Skin epidermis (tissue), 12 donors: ENCODE measurements around the gene PLAC8L1.

Experiments used
- H3K27ac ChIP-seq, 21 experiments: fragments of 200-600 bp; sonication (generic) in 11 of 21; one replicate each; pipeline ENCODE4 v1.5.0; 2020; ENCODE audit warnings: mild to moderate bottlenecking in 3 of 21, inconsistent platforms in 2 of 21, moderate library complexity in 2 of 21
- H3K4me3 ChIP-seq, 7 experiments: fragments of 200-600 bp; sonication (generic) in 2 of 7; one replicate each; pipeline ENCODE4 v1.5.0; 2020; ENCODE audit warnings: inconsistent platforms in 2 of 7, mild to moderate bottlenecking in 2 of 7, moderate library complexity in 1 of 7

Gene PLAC8L1

DNA sequence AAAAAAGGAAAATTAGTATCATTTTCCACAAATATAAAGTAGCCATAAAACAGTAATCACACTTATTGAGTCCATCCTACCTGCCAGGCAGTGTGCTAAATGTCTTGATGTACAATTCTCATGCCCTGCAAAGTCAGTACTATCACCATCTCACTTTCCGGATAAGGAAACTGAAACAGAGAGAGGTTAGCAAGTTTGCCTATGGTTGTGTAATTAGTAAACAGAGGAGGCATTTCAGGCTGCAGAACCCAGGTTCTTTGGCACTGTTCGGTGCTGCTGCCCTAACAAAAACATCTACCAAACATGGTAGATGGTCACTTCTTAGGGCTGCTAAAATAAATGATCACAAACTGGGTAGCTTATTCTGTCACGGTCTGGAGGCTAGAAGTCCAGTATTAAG is 22.6 kb downstream of the PLAC8L1 start:
- Histone ChIP-seq H3K27ac (no peak overlapping the region), H3K4me3 (no peak overlapping the region)

DNA sequence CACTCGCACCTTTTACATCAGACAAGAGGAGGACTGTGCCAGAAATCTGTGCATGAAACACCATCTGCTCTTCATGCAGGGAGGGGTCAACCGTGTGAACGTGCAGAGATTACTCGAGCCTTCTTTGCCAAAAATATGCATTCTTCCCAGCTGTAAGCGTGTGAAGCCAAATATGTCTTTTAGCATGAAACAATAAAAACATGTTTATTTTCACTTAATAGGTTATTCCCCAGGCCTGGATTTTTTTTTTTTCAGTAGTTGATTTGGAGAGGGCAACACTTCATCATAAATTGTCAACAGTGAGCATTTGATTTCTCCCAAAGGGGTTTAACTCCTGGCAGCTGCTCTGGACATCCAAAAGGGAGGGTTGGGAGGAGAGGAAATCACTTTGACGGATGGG is 23.8 kb downstream of the PLAC8L1 start:
- Histone ChIP-seq H3K4me3 (no peak overlapping the region), H3K27ac (no peak overlapping the region)

DNA sequence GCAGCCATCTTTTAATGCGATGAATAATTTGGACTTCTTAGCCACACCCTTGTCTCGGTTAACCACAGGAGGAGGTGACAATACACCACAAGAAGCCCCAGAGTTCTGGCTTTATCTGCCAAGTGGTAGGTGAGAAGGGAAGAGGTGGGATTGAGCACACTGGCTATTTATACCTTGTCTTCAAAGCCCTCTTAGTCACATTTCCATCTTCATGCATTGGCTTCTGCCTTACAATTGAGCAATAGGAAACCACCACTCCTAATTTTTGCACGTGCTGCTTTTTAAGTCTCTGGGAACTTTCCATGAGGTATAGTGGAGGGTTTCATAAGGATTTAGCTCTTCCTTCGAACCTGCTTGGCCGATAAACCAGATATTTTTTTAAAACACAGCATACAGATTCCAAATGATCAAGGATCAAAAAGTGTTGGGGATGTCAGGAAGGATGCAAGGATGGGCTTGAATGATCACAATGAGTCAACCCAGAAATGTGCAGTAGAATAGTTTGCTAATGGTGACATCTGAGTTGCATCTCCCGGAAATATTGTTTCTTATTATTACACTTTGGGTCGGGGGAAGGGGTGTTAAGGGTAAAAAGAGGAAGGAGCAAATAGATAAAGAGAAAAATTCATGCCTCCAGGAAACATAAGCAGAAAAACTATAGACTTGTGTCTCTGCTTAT is 25.5 kb downstream of the PLAC8L1 start:
- Histone ChIP-seq H3K4me3 (no peak overlapping the region), H3K27ac (no peak overlapping the region)

DNA sequence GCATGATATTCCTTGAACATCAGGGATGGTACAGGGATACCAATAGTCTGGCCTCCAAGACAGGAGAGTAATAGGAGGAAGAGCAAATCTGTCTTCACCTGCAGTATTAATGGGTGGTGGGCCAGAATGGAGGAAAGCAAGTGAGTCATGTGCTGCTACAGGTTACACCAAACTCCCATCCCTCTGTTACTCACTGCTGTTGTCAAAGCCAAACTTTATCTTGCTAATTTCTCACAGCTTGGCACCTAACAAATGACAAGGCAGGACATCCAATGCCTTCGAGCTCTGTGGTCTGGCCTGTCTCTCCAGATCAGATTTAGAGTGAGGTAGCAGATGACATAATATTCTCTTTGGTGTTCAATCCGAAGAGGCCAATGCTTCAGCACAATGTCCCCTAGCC is 26.8 kb downstream of the PLAC8L1 start:
- Histone ChIP-seq H3K4me3 (no peak overlapping the region), H3K27ac (no peak overlapping the region)

DNA sequence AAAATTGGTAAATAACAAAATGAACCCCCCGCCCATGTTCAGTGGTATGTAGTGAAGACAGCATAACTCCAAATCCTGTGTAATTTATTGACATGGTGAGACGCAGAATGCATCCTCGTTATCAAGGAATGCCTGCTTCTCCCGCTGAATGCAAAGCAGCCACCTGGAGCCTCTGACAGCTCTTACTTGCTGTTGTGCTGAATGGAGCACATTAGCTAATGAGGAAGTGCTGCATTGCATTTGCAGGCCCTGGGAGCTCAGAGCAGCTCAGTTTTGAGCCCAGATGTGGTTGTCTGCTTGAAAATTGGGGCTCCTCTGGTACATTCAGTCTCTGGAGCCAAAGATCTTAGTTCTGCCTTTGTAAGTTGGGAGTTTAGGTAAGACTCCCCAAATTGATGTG is 28.9 kb downstream of the PLAC8L1 start:
- Histone ChIP-seq H3K27ac (no peak overlapping the region), H3K4me3 (no peak overlapping the region)

DNA sequence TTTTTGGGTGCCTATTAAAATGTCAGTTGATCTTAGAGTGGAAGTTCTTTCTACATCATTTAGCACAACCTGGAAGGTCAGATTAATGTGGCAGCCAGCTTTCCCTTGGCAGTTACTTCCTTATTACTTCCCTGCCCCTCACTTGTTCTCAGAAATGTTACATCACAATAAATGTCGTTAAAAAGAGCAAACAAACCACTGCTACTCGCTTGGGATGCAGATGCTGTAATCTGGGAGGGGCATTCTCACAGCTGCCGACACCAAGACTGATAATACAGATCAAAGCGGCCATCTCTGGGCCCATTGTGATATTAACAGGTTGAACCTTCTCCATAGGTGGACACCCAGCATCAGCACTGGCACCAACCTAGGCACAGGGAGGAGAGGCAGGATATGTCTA is 29.3 kb downstream of the PLAC8L1 start:
- H3K27ac ChIP-seq, result no peak overlapping the region
- no peak overlapping the region for H3K4me3 ChIP-seq

DNA sequence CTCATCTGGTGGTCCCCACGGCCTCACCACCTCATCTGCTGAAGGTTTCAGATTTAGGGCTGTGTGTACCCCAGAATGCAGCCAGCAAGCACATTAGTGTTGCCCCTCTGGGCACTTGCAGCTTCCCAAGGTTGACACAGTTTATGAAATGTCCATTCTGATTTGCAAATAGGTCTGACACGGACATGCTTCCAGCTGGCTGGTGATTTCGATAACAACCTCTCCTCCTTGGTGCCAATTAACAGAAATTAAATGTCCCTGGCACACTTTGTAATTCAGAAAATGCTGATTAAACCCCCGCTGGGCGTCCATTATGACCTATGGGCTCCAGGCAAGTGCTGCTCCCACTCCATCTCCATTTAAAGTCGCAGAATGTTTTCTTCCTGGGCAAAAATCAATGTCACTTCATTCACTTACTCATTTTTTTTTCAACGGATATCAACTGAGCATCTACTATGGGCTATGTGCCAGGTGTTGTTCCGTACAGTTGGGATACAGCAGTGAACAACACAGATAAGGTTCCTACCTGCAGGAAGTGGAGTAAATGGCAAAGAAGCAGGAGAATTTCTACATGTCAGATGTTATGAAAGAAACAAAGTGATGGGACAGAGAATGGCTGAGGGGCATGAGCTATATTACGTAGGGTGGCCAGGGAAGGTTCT is 32.0 kb downstream of the PLAC8L1 start:
- Histone ChIP-seq H3K27ac (no peak overlapping the region), H3K4me3 (no peak overlapping the region)

DNA sequence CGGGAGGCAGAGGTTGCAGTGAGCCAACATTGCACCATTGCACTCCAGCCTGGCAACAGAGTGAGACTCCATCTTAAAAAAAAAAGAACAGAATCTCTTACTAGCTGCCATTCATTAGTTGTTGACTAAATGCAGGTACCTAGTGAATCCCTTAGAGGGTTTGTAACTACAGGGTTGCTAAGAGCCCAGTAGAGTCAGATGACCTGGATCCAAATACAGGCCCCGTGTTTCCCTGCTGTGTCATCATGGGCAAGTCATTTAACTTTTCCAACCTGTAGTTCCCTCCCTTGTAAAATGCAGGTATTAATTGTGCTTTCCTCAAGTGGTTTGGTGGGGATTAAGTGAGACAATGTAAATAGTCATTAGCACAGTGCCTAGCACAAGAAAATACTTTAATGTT is 32.8 kb downstream of the PLAC8L1 start:
- H3K27ac ChIP-seq, result no peak overlapping the region
- no peak overlapping the region for H3K4me3 ChIP-seq

DNA sequence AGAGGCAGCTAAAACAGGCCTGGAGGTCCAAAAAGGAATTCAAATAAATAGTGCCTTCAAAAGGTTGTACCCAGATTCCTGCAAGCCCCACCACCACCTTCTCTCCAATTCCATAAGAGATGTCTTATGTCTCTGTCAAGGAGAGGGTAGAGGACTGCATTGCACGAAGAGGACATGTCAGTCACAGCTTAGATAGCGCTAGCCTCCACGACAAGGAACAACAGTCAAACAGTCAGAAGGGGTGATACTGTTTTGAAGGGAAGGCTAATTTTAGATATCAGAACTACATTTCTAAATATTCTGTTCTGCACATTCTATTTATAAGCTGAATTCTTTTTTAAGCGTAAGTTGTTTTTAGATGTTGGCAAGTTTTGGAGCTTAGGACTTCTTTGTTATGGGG is 34.2 kb downstream of the PLAC8L1 start:
- no peak overlapping the region for H3K4me3 ChIP-seq
- H3K27ac ChIP-seq, result no peak overlapping the region

DNA sequence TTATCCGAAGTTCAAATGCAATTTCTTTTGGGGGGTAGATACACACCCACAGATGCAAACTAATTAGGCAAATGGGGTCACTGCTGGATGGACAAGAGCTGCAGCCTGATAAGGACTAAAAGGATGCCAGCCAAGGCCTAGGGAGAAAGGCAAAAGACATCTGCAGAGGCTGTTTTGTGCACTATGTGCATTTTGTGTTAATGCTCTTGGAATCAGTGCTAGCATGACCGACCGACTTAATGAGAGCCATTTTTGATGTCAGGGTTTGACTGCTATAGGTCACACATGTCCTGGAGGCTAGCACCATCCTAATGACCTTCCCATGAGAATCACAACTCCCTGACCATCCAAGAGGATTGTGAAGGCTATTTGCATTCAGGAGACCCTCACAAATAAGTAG is 34.6 kb downstream of the PLAC8L1 start:
- Histone ChIP-seq H3K27ac (no peak overlapping the region), H3K4me3 (no peak overlapping the region)

DNA sequence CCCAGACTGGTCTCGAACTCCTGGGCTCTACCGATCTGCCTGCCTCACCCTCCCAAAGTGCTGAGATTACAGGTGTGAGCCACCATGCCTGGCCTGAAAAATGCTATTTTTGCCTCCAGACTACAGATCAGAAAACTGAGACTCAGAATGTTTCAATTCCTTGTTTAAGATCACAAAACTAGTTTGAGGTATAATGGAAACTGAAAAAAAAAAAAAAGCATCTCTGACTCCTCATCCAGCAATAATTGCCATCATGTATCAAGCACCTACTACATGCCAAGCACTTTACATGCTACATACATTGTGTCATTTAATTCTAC is 35.6 kb downstream of the PLAC8L1 start:
- no peak overlapping the region for H3K27ac ChIP-seq

DNA sequence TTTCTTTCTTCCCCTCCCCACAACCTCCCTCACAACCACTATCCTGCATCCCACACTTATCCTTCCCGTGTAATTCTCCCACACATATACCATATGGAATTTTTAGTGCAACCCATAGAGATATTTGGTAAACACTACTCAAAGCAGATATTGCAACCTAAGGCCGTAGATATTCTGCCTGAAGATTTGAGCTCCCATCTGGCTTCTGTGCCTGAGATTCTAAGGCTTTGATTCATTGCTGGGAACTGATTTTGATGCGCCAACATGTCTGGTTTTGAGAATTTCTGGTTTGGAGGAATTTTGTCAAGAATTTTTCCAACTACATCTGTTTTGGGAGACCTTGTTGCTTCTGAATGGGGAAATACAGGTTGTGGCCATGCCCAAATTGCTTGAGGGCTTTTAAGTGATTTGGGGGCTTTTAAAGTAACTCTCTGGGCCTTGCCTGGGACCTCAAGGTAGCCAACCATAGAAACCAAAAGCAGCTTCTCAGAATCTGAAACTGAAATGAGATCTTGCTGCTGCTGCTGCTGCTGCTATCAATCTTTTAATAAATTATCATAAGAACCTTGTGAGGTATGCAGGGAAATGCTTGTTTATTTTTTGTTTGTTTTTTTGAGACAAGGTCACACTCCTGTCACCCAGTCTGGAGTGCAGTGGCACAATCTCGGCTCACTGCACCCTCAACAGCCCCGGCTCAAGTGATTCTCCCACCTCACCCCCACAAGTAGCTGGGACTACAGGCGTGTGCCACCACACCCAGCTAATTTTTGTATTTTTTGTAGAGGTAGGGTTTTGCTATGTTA is 36.2 kb downstream of the PLAC8L1 start:
- no peak overlapping the region for H3K4me3 ChIP-seq
- H3K27ac ChIP-seq, result no peak overlapping the region

More for the DNA sequence above, 35.6 kb downstream of the PLAC8L1 start:
- H3K4me3 ChIP-seq, result no peak overlapping the region

DNA sequence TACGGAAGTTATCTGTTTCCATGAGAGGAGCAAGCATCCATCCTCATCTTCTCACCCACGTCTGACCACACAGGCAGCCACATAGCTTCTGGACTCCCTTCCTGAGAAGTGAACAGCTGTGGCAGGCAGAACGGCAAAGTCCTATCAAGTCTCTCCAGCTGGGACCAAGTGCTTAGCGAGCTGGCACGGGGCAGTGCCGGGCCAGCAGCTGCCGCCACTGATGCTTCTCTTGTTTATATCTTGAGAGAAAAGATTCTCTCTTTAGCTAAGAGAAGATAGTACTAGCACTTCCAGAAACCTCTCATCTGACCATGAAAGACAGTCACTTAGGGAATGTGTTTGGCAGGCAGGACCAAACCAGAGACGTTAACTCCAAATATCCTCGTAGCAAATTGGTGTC is 37.2 kb downstream of the PLAC8L1 start:
- Histone ChIP-seq H3K4me3 (no peak overlapping the region), H3K27ac (no peak overlapping the region)

DNA sequence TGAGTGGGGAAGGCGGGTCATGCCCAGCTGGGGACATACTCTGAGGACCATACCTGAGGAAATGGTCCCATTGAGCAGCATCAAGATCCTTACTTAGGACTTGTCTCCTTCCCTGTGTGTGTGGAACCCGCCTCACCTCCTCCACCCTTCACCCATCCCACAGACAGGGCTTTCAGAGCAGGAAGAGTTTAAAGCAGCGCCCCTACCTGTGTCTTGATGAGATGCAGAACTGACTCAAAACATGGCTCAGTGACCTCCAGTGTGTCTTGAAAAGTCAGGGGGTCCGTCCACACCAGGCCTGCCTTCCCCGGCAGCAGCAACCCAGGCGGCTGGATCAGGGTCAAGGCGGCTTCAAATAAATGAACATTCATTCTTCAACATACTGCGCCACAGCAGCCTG is 38.4 kb downstream of the PLAC8L1 start:
- Histone ChIP-seq H3K27ac (no peak overlapping the region), H3K4me3 (no peak overlapping the region)

DNA sequence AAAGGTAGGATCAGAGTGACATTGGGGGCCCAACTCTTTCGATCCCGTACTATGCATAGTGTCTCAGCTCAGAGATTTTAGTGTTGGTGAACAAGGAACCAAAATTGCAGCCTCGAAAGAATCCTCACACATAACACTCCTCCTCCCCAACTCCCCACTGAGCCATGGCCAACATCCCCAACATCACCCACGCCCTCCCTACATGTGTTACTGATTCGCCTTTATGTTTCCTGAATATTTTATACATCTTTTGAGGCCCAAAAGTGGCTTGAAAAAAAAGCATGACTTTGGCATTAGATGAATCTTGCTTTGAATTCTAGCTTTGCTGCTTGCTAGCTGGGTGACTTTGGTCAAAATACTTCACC is 45.2 kb downstream of the PLAC8L1 start:
- no peak overlapping the region for H3K4me3 ChIP-seq
- no peak overlapping the region for H3K27ac ChIP-seq

DNA sequence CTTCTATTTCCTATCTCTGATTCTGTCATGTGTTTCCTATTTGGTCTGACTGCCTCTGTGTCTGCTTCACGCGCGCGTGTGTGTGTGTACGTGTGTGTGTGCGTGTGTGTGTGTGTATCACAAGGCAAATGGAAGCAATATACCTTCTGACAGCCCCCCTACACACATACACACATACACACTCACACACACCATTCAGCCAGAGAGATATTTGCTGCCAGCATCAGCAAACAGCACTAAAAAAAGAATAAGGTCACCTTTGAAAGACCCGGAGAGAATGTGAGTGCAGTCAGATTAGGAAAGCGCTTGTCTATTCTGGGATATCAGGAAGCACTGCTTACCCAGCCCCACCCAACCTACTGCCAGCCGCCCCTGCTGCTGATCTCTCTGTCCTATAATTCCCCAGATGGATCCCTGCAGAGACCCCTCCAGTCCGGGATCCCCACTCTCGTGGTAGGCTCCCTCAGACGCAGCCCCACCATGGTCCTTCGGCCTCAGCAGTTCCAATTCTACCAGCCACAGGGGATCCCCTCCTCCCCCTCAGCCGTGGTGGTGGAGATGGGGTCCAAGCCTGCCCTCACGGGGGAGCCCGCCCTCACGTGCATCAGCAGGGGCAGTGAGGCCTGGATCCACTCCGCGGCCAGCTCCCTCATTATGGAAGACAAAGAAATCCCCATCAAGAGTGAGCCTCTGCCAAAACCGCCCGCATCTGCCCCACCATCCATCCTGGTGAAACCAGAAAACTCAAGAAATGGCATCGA is 45.7 kb downstream of the PLAC8L1 start:
- Histone ChIP-seq H3K4me3 (no peak overlapping the region), H3K27ac (no peak overlapping the region)

DNA sequence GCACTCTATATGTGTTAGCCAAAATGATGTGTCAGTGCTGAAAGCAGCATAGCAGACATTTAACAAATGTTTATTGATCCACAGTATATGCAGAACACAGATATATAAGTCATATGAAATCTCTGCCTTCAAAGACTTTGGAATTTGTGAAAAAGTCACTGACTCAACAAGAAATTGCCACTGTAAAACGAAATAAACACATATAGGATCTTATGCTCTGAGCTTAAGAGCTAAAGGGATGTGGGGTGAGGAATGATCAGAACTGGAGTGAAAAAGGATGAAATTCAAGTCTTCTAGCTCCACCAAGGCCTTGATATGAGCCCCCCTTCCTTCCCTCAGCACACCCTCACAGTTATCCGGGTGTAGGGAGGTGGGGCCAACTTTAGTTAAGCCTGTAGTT is 49.9 kb downstream of the PLAC8L1 start:
- Histone ChIP-seq H3K4me3 (no peak overlapping the region), H3K27ac (no peak overlapping the region)

DNA sequence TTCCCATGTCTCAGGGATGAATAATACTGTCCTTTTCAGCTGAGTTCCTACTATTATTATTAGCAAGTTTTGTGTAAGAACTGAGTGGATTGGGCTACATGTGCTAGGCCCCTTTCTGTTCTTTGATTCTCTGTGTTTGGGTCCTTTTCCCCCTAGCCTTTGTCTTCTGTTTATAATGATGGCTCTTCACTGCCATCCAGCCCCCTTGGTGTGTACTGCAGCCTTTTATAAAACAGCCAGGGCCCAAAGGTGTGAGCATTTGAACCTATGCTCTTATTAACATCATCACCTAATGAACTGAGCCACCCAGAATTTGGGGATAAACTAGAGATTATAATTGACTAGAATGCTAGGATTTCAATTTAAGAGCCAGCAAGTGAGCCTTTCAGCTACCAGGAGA is 52.6 kb downstream of the PLAC8L1 start:
- no peak overlapping the region for H3K27ac ChIP-seq
- no peak overlapping the region for H3K4me3 ChIP-seq

DNA sequence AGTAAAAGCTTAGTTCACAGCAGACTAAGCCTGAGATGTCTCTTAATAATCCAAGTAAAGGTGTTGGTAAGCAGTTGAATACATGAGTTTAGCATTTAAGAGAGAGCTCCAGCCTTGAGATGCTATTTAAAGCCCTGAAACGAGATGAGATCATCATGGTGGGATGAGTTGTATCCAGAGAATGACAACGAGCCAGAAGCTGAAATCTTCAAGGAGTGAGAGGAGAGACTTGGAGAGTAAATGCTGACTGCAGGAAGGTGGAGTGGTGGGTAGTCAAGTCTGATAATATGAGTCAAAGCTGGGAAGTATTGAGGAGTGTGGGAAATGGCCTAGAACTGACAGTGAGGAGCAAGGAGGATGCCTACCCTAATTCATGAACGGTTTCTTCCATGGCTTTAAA is 53.7 kb downstream of the PLAC8L1 start:
- no peak overlapping the region for H3K4me3 ChIP-seq
- no peak overlapping the region for H3K27ac ChIP-seq

DNA sequence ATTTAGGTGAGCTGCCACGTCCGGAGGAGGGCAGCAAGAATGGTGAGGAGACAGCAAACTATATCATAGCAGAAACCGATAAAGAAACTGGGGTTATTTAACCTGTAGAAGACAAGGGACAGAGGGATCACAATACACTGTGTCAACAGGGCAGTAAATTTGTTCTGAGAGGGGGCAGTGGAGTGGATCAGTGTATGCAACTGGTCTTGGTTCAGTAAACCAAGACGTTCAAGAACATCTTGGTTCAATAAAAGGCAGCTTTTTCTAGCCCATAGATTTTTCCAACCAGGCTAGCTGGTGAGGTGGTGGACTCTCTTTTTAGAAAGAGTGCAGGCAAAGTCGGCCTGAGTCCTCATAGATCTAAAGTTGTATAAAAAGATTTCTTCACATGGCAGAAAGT is 55.3 kb downstream of the PLAC8L1 start:
- Histone ChIP-seq H3K27ac (no peak overlapping the region), H3K4me3 (no peak overlapping the region)

DNA sequence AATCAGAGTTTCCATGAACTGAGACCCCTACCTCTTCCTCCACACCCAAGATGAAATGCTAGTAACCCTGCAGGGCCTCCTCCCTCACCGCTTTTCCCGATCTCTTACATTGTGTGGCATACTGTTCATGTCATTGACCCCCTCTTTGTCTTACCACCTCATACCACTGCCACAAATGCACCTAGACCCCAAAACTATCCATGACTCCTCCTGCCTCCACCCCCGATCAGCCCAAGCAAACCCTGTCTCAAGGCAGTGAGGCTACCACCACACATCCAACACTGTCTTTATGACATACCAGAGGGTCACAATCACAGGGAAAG is 55.7 kb downstream of the PLAC8L1 start:
- Histone ChIP-seq H3K27ac (no peak overlapping the region), H3K4me3 (no peak overlapping the region)
